Fibroblast of lung (primary cell): ENCODE results near the gene TULP1. TPM values are rescaled to one million over a fixed set of nuclear protein-coding genes. Genes with fewer than 3 reads are reported as not detected.

ENCODE experiments used
- DNase-seq, 2 donors: peaks; one replicate each; pipeline versions ENCODE4 v3.0.0 to v3.0.0-alpha.2; 2010; ENCODE audit warnings: low read depth in 2 of 2
- H2AFZ ChIP-seq: 2 replicates; pipeline ENCODE4 v1.5.1; 2012; ENCODE audit warnings: low read length, control low read depth, inconsistent platforms
- H3K27ac ChIP-seq: 2 replicates; pipeline ENCODE4 v1.5.1; 2011; ENCODE audit warnings: low read length, control low read depth; ENCODE audit not compliant: insufficient read depth
- H3K27me3 ChIP-seq: 2 replicates; pipeline ENCODE4 v1.5.1; 2011; ENCODE audit warnings: mild to moderate bottlenecking, low read length; ENCODE audit not compliant: control insufficient read depth, insufficient read depth
- H3K36me3 ChIP-seq: 2 replicates; pipeline ENCODE4 v1.5.1; 2011; ENCODE audit warnings: low read length; ENCODE audit not compliant: control insufficient read depth, insufficient read depth
- H3K4me1 ChIP-seq: 2 replicates; pipeline ENCODE4 v1.5.1; 2011; ENCODE audit warnings: low read length; ENCODE audit not compliant: control insufficient read depth, insufficient read depth; ENCODE audit errors: extremely low read depth
- H3K4me2 ChIP-seq: 2 replicates; pipeline ENCODE4 v1.5.1; 2011; ENCODE audit warnings: low read length, control low read depth; ENCODE audit not compliant: insufficient read depth; ENCODE audit errors: extremely low read depth
- H3K4me3 ChIP-seq, 4 experiments: fragments of 200-600 bp in 1 of 4; sonication (generic) in 1 of 4; replicated peaks in 1 of 4; 2 replicates each; pipeline ENCODE4 v1.5.1; 2011 to 2016; ENCODE audit warnings: low read length in 4 of 4, low read depth in 3 of 4, mild to moderate bottlenecking in 3 of 4, control low read depth in 2 of 4, inconsistent platforms in 1 of 4, mixed read lengths in 1 of 4; ENCODE audit not compliant: insufficient read depth in 1 of 4; ENCODE audit errors: control extremely low read depth in 1 of 4
- H3K79me2 ChIP-seq: 2 replicates; pipeline ENCODE4 v1.5.1; 2012; ENCODE audit warnings: mild to moderate bottlenecking, low read length, inconsistent platforms; ENCODE audit not compliant: control insufficient read depth, insufficient read depth
- H3K9ac ChIP-seq: 2 replicates; pipeline ENCODE4 v1.5.1; 2011; ENCODE audit warnings: mild to moderate bottlenecking, low read length, control low read depth; ENCODE audit not compliant: insufficient read depth
- H3K9me3 ChIP-seq: 2 replicates; pipeline ENCODE4 v1.5.1; 2012; ENCODE audit warnings: low read depth, low read length; ENCODE audit not compliant: control insufficient read depth, insufficient read depth
- H4K20me1 ChIP-seq: 2 replicates; pipeline ENCODE4 v1.5.1; 2011; ENCODE audit warnings: low read length; ENCODE audit not compliant: control insufficient read depth, insufficient read depth; ENCODE audit errors: extremely low read depth
- CTCF ChIP-seq, 2 donors: IDR thresholded peaks in 1 of 2; conservative IDR thresholded peaks in 1 of 2; 1 replicate in 1 of 2; 2 replicates in 1 of 2; pipeline ENCODE4 v1.5.1; 2011 to 2012; ENCODE audit warnings: low read length in 2 of 2, control low read depth in 1 of 2, inconsistent platforms in 1 of 2, low read depth in 1 of 2, mild to moderate bottlenecking in 1 of 2
- EZH2 ChIP-seq: IDR thresholded peaks from 2 replicates; pipeline ENCODE4 v1.5.1; 2012; ENCODE audit warnings: low read length, control low read depth, mild to moderate bottlenecking; ENCODE audit errors: missing control alignments
- polyA plus RNA-seq, 2 donors: library from polyadenylated mRNA; depleted of rRNA in 1 of 2; stranded (reverse) in 1 of 2; unstranded in 1 of 2; fragments of >200 nt; gene quantifications; 2 replicates each; pipeline ENCODE4 v1.2.1, GENCODE V29; 2011 to 2012; ENCODE audit warnings: missing spikeins in 1 of 2
- total RNA-seq: library from RNA; depleted of rRNA; stranded (reverse); fragments of >200 nt; gene quantifications from 2 replicates; pipeline ENCODE4 v1.2.1, GENCODE V29; 2014

TULP1 gene
- total and polyA plus RNA-seq, 2 donors (not counting 1 experiment from before 2014, with no cell fraction given), result not detected

- peaks cover 25% of the 10 kb centered on the region for H3K36me3 ChIP-seq
- H3K4me3 ChIP-seq, result no peak overlapping the region
- H3K4me2 ChIP-seq, result no peak overlapping the region
- H4K20me1 ChIP-seq, result no peaks in the 10 kb centered on the region
- no peak overlapping the region for H3K27ac ChIP-seq
- H3K9me3 ChIP-seq, result no peaks in the 10 kb centered on the region
- no peaks in the 10 kb centered on the region for H3K79me2 ChIP-seq
- no peak for TF ChIP-seq EZH2
- TF ChIP-seq CTCF (conservative IDR thresholded peaks at IDR 0.05 in 1 of 2, IDR thresholded peaks at IDR 0.05 in 1 of 2; ENCODE audit: low read depth in 1 of 2, low read length in 2 of 2), result no peak
- no peak for DNase-seq
- H2AFZ ChIP-seq, result no peak overlapping the region
- H3K9ac ChIP-seq, result no peak overlapping the region
- no peaks in the 10 kb centered on the region for H3K27me3 ChIP-seq
- H3K4me1 ChIP-seq, result no peaks in the 10 kb centered on the region
Measured at GRCh38 chr6:35477551-35478179, 35.0 kb downstream of the TULP1 start.

GRCh38 chr6:35477028-35477427, 35.7 kb downstream of the TULP1 start:
- peaks cover 3% of the 10 kb centered on the region for H3K4me1 ChIP-seq
- DNase-seq, result no peak
- no peaks in the 10 kb centered on the region for H3K27me3 ChIP-seq
- no peak overlapping the region for H3K9ac ChIP-seq
- no peaks in the 10 kb centered on the region for H4K20me1 ChIP-seq
- H3K4me3 ChIP-seq, result no peak overlapping the region
- H3K9me3 ChIP-seq, result no peaks in the 10 kb centered on the region
- TF ChIP-seq EZH2 (no peak), CTCF (conservative IDR thresholded peaks at IDR 0.05 in 1 of 2, IDR thresholded peaks at IDR 0.05 in 1 of 2; ENCODE audit: low read depth in 1 of 2, low read length in 2 of 2) (no peak)
- H2AFZ ChIP-seq, result no peak overlapping the region
- no peak overlapping the region for H3K4me2 ChIP-seq
- no peak overlapping the region for H3K27ac ChIP-seq
- H3K36me3 ChIP-seq, result peaks cover 28% of the 10 kb centered on the region
- H3K79me2 ChIP-seq, result no peaks in the 10 kb centered on the region

- Histone ChIP-seq H3K79me2 (peaks cover 1% of the 10 kb centered on the region), H3K9ac (no peak overlapping the region), H3K27ac (no peak overlapping the region), H3K9me3 (no peaks in the 10 kb centered on the region), H3K36me3 (peaks cover 28% of the 10 kb centered on the region), H3K4me3 (no peak overlapping the region), H3K27me3 (no peaks in the 10 kb centered on the region), H3K4me1 (peaks cover 7% of the 10 kb centered on the region), H2AFZ (no peak overlapping the region), H3K4me2 (no peak overlapping the region), H4K20me1 (no peaks in the 10 kb centered on the region)
- TF ChIP-seq CTCF (conservative IDR thresholded peaks at IDR 0.05 in 1 of 2, IDR thresholded peaks at IDR 0.05 in 1 of 2; ENCODE audit: low read depth in 1 of 2, low read length in 2 of 2), result no peak
- TF ChIP-seq EZH2, result no peak
- no peak for DNase-seq
Measured at GRCh38 chr6:35476004-35476403, 36.7 kb downstream of the TULP1 start.
